GM19452 (cell line): Measurements from ENCODE around the gene KCNH1.
"Not testable (repeated sequence)": the region's sequence is repeated elsewhere in the genome, so short reads cannot be mapped to it uniquely, and the experiment has no call there.

Experiments
- ATAC-seq: cut with Tn5 transposase; IDR thresholded peaks from one replicate; pipeline ENCODE4 v1.9.1; 2021; ENCODE audit not compliant: unreplicated experiment

The KCNH1 gene

GRCh38 chr1:210691039-210691610, 442.8 kb downstream of the KCNH1 start:
- ATAC-seq: no peak

DNA sequence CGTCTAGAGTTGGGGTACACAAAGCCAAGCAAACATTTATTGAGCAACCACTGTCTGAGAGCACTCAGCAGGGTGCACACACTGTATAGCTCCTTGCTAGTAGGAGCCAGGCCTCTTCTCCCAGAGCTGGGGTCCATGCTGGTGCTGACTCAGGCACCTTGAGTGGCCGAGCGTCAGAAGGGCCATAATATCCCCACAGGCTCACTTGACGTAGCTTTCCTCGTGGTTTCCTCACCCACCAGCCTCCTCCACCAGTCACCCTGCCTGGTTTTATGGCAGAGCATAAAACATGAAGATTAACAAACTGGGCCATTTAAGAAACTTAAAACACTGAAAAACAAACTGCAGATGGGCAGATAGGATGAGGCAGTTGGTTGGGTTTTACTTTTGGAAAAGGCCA, 443.7 kb downstream of the KCNH1 start:
- no peak for ATAC-seq

GRCh38 chr1:210689826-210690225, 444.1 kb downstream of the KCNH1 start:
- ATAC-seq: no peak

DNA sequence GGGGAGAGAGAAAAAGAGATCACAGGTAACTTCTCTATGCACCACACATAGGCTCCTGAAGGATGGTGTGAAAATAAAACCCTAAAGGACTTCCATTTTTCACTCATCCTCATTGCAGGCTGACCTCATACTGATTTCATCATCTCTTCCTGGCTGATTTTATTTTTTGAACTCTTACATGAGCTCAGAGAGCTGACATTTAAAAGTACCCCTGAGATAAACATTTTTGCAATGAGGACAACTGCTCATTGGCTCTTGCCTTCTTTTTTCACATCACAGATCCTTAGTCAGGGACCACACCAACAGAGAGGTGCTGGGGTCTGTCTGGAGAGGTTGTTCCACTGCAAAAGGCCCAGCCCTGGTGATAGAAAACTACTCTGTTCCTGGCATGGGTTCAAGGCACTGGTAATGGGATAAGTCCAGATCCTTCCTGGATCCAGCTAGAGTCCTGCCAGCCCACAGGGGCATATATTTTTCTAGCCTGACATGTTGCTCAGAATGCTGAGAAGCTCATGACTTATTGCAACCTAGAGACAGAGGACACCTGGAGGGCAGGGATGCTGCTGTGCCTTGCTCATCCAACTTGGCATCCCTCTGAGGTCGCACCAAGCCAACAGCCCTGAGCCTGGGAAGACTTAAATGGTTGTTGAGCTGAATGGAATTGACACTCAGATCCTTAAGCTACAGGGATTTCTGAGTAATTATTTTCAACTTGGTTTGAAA, 445.3 kb downstream of the KCNH1 start:
- ATAC-seq: no peak

DNA sequence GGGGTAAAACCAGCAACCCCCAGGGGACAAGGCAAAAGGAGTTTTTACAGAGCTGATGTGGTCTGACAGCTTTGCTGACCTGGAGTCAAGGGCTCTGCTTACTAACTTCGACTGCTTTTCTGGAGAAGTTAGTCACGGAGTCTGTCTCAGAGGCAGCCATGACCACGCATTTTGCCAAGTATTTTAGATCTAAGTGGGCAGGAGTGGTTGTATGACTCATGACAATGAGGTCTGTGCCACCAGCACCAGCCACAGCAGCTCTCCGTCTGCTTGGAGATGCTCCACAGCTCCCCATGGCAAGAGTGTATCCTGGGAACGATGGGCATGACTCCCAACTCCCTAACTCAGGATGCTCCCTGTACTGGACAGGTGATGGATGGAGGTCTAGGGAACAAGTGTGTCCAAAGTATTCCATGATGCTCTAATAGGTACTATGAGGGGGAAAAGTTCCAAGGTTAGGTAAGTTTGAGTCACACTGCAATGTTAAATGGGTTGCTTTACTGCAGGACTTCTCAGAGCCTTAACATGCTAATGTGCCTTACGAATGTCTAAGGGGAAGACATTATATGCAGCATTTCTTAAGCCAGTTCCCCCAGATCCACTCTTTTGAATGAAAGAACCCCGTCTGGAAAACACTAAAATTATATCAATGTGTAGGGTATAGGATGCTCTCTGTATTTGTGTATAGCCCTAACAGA, 446.2 kb downstream of the KCNH1 start:
- no peak for ATAC-seq

DNA sequence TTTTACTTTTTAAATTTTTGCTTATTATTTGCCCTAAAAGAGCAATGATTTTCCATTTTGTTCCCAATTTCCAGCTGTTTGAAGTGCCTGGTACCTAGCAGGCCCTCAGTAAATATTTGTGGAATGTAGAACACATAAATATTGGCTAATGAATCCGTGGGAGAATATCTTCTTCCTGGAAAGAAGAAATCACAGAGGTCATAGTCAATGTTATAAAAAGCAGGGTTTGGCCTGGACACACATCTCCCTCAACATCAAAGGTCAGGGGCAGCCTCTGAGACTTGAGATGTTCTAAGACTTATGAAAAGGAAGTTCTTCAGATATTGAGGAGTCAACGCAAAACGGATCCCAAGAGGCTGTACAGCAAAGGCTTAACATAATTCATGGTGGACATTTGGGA, 447.1 kb downstream of the KCNH1 start:
- no peak for ATAC-seq

DNA sequence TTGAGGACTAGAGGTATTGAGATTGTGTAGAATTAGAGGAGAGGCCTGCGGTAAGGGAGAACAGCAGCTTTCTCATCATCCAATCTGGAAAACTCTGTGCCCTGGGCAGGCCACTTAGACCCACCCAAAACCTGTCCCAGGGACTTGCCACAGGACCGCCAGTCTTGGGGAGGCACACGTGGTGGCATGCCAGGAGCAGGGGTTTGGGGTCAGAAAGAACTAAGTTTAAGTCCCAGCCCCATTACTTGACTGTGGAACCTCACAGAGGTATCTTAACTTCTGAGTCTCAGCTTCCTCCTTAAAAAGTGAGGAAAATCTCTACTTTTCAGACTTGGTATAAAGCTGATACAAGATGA, 448.7 kb downstream of the KCNH1 start:
- peak; percentile 5 for ATAC-seq

DNA sequence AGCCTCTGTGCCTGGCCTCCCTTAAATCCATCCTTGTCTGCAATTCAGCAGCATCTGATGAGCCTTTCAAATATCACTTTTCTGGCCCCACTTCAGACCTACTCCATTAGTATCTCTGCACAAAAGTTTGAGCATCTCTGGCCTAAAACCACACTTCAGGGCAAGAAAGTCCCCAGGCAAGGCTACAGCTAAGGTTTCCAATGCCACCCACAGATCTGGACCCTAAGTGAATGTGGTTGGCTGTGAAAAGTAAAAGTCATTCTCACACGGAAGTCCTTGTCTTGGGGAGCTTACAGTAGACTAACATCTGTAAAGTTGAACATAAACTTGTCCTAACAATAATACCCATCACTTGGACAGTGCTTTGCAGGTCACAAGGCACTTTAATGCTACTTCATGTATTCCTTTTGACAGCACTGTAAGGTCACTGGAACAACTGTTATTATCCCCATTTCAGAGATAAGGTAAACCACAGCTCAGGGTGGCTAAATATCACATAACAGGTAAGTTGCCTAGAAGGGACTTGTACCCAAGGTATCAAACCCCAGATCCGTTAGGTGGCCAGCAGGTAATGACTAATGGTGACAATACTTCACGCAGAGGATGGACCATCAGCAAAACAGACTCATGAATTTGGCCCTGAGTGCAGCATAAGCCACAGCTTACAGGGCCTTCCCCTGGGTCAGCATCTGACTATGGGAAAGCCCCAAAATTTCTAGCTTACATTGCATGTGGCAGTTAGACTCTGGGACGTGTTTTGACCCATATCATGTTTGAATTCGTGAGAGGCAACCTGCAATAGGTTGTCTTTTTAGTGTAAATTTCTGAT, 449.3 kb downstream of the KCNH1 start:
- ATAC-seq: peak; percentile 87

DNA sequence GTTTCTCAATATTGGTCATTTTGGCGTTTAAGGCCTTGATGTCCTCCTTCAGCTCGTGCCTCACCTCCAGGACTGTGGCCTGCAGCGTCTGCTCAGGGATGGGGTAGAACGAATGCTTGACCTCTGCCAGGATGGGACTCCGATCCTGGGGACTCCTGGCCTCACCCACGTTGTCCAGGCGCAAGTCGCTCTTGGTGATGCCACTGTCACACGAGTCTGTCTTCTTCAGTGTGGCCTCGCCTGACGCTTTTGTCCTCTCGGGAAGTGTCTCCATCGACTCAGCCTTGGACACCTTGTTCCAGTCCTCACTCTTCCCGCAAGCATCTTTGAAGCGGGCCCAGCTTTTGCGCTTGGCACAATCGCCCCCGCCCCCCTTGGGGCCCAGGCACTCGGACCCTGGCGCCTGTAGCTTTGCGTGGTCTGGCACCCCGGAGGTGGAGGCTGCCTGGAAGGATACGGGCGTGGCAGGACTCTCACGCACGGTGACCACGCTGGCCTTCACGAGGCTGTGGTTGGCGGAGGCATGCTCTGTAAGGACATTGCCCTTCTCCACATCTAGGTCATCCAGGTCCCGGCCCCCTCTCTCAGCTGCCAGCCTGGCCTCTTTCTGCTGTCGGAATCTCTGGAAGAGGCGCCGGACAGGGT, 450.4 kb downstream of the KCNH1 start:
- ATAC-seq: no peak

DNA sequence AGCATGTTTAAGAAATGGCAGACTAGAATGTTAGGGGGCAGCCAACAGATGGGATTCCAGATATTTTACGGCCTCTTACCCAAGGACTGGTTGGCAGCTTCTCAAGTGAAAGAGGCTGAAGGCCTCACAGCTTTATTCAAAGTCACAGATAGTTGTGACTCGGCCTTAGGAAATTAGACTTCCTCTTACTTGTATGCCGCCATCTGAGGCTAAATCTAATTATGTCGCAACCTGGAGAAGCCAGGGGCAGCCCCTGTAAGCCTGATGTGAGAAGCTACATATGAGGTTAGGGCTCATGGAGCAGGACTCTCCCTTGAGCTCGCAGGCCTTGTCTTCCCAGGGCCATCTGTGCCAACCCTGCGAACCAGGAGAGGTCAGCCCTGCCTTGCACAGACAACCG, 452.8 kb downstream of the KCNH1 start:
- no peak for ATAC-seq

- no peak for ATAC-seq
Measured at GRCh38 chr1:210678306-210678705, 455.6 kb downstream of the KCNH1 start.

DNA sequence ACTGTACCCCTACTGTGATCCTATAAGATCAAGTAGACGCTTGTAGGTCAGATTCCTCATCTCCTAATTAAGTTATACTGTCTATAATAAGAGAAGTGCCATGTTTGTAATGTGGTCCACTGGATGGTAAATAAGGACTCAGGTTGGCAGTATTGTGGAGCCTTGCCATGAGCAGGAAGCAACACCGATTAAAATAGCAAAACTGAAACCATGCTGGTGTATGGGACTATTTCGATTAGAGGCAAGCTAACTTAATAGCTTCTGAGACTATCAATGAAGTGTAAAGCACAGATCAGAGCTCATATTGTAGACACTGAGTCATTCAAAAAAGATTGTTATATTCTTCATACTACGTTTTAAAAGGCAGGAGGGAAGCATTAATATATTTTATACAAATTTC, 456.4 kb downstream of the KCNH1 start:
- peak; percentile 74 for ATAC-seq

- no peak for ATAC-seq
Measured at GRCh38 chr1:210676539-210676938, 457.4 kb downstream of the KCNH1 start.

GRCh38 chr1:210674151-210674550, 459.8 kb downstream of the KCNH1 start:
- ATAC-seq: no peak

GRCh38 chr1:210669951-210670350, 464.0 kb downstream of the KCNH1 start:
- no peak for ATAC-seq

DNA sequence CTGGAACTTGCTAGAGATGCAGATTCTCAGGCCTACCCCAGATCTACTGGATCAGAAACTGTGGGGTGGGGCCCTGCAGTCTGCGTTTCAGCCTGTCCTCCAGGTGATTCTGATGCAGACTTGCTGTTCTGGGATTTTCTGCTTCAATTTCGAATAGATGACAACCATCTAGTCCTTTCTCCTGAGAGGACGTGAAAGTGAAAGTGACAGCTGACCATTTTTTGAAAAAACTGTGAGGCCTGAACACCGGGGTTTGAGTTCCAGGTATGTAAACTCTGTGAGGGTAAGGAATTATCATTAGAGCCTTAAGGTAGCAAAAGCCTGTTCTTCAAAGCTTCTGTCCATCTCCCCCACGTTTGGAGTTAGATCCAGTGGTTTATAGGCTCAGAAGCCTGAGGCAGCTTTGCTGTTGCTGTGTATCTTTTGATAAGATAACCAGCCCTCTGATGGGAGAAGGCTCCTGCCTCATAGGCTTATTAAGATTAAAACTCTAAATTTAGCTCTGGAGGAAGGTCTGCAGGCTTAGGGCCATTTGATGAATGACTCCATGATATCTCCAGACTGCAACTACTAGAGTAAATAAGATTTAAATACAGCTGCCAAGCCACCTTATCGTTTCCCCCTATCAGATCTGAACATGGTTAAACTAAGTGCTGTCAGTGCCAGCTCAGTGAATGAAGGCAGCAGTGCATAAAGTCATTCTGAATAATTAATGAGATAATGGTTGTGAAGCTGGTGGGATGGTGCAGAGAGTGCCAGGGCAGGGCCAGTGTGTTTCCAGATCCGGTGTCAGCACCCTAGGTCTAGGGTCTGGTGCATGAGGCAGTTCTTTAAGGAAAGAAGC, 470.0 kb downstream of the KCNH1 start:
- no peak for ATAC-seq

- no peak for ATAC-seq
Measured at GRCh38 chr1:210662291-210663050, 471.5 kb downstream of the KCNH1 start.

DNA sequence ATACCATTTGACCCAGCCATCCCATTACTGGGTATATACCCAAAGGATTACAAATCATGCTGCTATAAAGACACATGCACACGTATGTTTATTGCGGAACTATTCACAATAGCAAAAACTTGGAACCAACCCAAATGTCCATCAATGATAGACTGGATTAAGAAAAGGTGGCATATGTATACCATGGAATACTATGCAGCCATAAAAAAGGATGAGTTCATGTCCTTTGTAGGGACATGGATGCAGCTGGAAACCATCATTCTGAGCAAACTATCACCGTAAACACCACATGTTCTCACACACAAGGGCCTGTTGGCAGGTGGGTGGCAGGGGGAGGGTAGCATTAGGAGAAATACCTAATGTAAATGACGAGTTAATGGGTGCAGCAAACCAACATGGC, 472.4 kb downstream of the KCNH1 start:
- ATAC-seq: not testable (repeated sequence)

DNA sequence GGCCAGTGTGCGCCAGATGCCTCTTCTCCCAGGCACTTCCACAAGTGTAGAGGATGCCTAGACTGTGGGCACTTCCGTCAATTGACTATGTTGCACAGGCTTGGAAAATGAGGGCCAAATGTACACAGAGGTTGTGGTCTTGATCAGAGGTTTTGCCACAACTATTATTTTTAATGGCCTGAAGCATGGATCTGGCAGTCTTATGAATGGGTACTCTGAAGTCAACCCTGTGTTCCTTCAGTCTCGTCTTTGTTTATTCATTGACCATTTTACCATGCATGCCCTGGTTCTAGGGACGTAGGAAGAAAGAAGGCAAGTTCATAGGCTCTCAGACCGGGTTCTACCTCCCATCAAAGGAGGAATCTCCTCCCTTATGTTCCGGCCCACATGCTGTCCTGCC, 476.1 kb downstream of the KCNH1 start:
- ATAC-seq: no peak
